ENCODE data around the gene FBN1.

FBN1 gene

DNA sequence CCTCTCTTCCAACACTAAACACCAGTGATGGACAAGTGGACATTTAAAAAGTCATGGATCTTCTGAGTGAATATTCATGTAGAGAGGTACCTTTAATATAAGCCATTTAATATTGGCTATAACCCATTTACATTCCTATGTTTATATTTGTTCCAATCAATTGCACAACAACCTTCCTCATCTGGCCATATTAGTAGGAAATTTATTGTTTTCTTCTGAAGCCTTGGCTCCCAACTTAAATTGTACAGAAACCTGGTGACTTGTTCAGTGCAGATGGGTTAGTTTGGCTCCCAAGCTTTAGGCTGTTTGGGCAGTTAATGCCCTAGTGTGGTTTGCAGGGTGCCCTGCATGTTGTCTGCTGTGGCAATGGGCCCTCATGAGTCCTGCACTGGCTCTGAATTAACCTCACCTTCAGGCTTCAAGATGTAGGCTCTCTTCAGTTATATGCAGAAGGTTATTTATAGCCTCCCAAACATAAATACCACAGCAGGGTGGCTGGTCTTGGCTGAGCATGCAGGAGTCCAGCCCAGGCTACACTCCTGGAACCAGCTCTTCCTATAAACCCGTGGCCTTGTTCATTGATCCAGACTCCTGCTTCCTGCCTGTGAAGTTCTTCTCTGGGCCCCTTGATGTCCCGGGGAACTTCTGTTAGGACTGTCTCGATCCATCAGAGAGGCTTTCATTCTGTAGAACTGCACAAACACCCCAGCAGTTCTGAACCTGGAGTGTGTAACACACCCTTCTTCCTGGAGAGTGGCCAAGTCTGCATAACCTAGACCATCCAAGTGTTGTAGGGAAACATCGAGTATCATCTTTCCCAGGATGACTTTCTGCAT is 257.3 kb downstream of the FBN1 start:
- TF ChIP-seq, protein P1, sequence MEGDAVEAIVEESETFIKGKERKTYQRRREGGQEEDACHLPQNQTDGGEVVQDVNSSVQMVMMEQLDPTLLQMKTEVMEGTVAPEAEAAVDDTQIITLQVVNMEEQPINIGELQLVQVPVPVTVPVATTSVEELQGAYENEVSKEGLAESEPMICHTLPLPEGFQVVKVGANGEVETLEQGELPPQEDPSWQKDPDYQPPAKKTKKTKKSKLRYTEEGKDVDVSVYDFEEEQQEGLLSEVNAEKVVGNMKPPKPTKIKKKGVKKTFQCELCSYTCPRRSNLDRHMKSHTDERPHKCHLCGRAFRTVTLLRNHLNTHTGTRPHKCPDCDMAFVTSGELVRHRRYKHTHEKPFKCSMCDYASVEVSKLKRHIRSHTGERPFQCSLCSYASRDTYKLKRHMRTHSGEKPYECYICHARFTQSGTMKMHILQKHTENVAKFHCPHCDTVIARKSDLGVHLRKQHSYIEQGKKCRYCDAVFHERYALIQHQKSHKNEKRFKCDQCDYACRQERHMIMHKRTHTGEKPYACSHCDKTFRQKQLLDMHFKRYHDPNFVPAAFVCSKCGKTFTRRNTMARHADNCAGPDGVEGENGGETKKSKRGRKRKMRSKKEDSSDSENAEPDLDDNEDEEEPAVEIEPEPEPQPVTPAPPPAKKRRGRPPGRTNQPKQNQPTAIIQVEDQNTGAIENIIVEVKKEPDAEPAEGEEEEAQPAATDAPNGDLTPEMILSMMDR (IDR thresholded peaks at IDR 0.05; ENCODE audit: extremely low read depth, missing control alignments): no peak
- no peak for DNase-seq (ENCODE audit: low spot score)

DNA sequence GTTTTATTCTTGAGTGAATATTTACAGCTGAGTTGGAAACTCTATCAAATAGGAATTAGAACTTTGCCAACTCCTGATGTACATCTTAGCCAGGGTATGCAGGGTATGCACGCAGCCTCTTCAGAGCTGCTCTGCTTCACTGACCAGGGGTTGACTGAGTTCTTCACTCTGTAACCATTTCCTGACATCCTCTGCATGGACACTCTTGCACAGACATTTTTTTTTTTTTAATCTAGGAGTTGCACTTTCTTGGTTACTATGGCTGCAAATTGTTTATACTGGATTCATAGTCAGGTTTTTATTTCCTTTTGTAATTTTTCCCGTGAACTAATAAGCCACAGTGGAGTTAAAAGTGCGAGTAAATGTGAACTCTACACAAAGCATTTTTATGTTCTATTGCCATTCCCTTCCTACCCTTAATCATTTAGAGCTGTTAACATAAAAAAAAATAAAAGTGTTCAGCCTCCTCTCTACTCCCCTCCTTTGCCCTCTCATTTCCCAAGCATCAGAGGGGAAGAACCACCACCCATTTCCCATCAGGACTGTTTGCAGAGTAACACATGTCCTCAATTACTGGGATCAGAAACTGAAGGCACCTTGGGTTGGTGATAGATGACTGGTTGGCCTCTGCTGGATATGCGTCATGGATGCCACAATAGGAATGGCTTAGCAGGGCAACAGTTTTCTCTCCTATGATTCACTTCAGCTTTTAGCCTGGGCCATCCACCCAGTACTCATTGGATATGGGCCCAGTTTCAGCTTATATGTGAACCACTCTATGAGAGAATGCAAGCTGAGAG is 260.3 kb downstream of the FBN1 start:
- no peak for DNase-seq (ENCODE audit: low spot score)
- TF ChIP-seq, protein P1 (IDR thresholded peaks at IDR 0.05; ENCODE audit: extremely low read depth, missing control alignments): no peak

DNA sequence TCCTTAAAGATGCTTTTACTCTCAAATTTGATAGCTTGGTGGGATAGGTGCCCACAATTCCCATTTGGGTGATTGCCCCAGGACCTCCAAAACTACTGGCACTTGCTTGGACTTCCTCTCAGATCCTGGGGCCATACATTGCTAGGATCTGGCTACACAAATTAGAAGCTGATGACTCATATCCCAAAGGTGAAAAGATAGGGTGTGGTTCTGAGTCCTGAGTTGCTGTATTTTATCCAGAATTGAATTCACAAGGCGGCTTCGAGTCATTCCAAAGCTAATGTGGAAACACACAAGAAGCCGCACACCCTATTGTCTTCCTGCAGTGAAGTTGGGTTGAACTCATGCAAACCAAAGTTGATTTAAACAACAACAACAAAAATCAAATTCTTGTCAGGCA is 260.9 kb downstream of the FBN1 start:
- TF ChIP-seq, protein P1 (IDR thresholded peaks at IDR 0.05; ENCODE audit: extremely low read depth, missing control alignments): no peak
- no peak for DNase-seq (ENCODE audit: low spot score)

DNA sequence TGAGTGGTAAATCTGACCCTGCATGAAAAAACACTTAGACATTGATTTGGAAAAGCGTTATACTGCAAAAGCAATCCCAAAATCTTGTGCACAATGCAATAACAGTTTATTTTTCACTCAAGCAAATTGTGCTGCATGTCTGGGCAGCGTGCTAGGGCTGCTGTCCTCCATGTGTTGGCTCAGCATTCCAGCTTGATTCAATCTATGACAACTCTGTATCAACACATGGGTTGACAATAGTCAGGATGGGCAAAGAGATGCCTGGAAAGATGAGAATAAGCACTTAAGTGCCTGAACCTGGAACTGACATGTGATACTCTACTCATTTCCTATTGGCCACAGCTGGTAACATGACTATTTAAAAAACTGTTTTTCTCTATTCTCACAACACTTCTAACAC is 262.5 kb downstream of the FBN1 start:
- TF ChIP-seq, protein P1 (IDR thresholded peaks at IDR 0.05; ENCODE audit: extremely low read depth, missing control alignments): no peak

DNA sequence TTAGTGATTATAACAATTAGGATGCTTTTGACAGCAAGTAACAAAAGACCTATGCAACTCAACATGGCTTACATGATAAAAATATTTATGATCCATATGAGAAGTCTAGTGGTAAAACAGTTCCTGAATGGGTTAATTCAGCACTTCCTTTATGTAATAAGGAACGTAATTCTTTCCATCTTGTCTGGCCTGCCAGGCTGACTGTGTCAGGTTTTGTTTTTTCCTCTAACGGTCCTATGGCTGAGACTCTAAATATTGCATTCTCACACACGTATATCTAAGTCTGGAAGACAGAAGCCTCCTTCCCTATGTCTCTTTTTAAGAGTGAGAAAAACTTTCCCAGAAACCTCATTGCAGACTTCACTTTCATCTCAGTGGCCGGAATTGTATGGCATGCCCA is 263.6 kb downstream of the FBN1 start:
- TF ChIP-seq, protein P1 (IDR thresholded peaks at IDR 0.05; ENCODE audit: extremely low read depth, missing control alignments): no peak
- no peak for DNase-seq (ENCODE audit: low spot score)

More for the DNA sequence above, 262.5 kb downstream of the FBN1 start:
- no peak for DNase-seq (ENCODE audit: low spot score)

DNA sequence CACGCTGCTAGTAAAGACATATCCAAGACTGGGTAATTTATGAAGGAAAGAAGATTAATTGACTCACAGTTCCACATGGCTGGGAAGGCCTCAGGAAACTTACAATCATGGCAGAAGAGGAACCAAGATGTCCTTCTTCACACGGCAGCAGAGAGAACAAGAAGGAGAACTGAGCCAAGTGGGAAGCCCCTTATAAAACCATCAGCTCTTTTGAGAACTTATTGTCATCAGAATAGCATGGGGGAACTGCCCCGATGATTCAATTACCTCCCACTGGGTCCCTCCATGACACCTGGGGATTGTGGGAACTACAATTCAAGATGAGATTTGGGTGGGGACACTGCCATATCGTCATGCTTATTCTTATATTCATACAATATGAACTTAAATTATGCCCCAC is 265.3 kb downstream of the FBN1 start:
- TF ChIP-seq, protein P1 (IDR thresholded peaks at IDR 0.05; ENCODE audit: extremely low read depth, missing control alignments): no peak
- DNase-seq (ENCODE audit: low spot score): no peak

DNA sequence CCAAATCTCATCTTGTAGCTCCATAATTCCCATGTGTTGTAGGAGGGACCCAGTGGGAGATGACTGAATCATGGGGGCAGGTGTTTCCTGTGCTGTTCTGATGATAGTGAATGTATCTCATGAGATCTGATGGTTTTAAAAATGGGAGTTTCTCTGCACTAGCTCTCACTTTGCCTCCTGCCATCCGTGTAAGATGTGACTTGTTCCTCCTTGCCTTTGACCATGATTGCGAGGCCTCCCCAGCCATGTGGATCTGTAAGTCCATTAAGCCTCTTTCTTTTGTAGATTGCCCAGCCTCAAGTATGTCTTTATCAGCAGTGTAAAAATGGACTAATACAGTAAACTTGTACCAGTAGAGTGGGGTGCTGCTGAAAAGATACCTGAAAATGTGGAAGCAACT is 269.7 kb downstream of the FBN1 start:
- TF ChIP-seq, protein P1 (IDR thresholded peaks at IDR 0.05; ENCODE audit: extremely low read depth, missing control alignments): no peak
- DNase-seq (ENCODE audit: low spot score): no peak
